ENCODE results near the gene C11orf24. TPM values are rescaled to one million over a fixed set of nuclear protein-coding genes. Genes with fewer than 3 reads are reported as not detected.

Gene C11orf24
- total RNA-seq, 1 donor from 2014 or later = 26.7 TPM

DNA sequence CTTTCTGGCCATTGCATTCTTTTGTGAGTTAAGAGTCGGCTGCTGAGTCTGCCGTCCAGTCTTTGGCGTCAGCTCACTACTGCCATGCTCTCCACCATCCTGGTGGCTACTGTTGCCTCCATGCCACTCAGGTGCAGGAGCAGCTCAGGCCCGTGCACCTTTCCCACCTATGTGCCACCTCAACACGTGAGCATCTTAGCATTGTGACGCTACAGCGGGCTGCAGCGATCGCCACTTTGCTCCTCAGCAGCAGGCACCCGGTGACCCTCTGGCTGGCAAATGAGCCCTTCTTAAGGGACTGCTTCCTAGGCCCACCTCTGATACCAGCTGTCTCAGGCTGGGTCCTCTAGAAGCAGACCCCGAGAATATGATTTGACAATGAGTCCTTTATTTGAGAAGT lies 47.2 kb downstream of the C11orf24 start:
- H3K9me3 ChIP-seq = peaks cover 5% of the 10 kb centered on the region
- no peak overlapping the region for H3K4me3 ChIP-seq
- TF ChIP-seq, protein P1, sequence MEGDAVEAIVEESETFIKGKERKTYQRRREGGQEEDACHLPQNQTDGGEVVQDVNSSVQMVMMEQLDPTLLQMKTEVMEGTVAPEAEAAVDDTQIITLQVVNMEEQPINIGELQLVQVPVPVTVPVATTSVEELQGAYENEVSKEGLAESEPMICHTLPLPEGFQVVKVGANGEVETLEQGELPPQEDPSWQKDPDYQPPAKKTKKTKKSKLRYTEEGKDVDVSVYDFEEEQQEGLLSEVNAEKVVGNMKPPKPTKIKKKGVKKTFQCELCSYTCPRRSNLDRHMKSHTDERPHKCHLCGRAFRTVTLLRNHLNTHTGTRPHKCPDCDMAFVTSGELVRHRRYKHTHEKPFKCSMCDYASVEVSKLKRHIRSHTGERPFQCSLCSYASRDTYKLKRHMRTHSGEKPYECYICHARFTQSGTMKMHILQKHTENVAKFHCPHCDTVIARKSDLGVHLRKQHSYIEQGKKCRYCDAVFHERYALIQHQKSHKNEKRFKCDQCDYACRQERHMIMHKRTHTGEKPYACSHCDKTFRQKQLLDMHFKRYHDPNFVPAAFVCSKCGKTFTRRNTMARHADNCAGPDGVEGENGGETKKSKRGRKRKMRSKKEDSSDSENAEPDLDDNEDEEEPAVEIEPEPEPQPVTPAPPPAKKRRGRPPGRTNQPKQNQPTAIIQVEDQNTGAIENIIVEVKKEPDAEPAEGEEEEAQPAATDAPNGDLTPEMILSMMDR (IDR thresholded peaks at IDR 0.05) = no peak
- no peaks in the 10 kb centered on the region for H3K27me3 ChIP-seq
- no peak for DNase-seq
- no peaks in the 10 kb centered on the region for H3K36me3 ChIP-seq
- intact Hi-C loops (cut with DNase I) = no loop called here
- ATAC-seq = no peak
- H3K27ac ChIP-seq = no peak overlapping the region
- H3K4me1 ChIP-seq = no peaks in the 10 kb centered on the region

DNA sequence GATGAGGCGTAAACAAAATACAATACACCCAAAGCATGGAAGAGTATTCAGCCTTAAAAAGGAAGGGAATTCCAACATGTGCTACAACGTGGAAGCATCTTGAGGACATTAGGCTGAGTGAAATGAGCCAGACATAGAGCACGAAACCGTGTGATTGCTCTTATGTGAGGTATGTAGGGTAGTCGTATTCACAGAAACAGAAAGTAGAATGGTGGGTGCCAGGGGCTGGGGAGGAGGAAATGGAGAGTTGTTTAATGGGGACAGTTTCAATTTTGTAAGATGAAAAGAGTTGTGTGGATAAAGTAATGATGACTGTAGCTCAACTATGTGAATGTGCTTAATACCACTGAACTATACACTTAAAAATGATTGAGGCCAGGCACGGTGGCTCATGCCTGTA lies 48.5 kb downstream of the C11orf24 start:
- no peak overlapping the region for H3K27ac ChIP-seq
- TF ChIP-seq, protein P1 (IDR thresholded peaks at IDR 0.05) = no peak
- no peak for ATAC-seq
- no peaks in the 10 kb centered on the region for H3K4me1 ChIP-seq
- H3K9me3 ChIP-seq = no peaks in the 10 kb centered on the region
- no peak for DNase-seq
- H3K27me3 ChIP-seq = no peaks in the 10 kb centered on the region
- H3K36me3 ChIP-seq = no peaks in the 10 kb centered on the region
- intact Hi-C loops (cut with DNase I) = no loop called here
- H3K4me3 ChIP-seq = no peak overlapping the region

DNA sequence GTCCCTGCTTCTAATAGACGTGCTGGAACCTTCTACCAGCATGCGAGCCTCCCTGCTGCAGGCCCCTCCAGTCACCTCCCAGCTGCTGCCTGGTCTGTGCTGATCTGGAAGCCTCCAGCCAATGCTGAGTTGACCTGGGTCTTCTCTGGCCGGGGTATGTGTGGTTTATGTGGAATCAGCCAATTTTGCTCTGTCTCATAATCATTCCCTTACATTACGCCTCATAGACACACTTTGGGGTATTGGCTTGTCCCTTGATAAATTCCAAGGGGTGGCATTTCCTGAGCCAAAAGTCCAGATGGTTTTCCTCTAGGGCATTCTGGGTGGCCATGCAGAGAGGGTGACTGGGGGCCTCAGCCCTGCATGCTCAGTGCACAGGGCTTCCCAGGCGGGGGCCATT lies 50.4 kb downstream of the C11orf24 start:
- TF ChIP-seq, protein P1 (IDR thresholded peaks at IDR 0.05) = no peak
- Histone ChIP-seq H3K27ac (no peak overlapping the region), H3K4me3 (no peak overlapping the region), H3K9me3 (no peaks in the 10 kb centered on the region), H3K4me1 (no peaks in the 10 kb centered on the region), H3K36me3 (no peaks in the 10 kb centered on the region), H3K27me3 (no peaks in the 10 kb centered on the region)
- DNase-seq = no peak
- intact Hi-C loops (cut with DNase I) = no loop called here
- no peak for ATAC-seq

DNA sequence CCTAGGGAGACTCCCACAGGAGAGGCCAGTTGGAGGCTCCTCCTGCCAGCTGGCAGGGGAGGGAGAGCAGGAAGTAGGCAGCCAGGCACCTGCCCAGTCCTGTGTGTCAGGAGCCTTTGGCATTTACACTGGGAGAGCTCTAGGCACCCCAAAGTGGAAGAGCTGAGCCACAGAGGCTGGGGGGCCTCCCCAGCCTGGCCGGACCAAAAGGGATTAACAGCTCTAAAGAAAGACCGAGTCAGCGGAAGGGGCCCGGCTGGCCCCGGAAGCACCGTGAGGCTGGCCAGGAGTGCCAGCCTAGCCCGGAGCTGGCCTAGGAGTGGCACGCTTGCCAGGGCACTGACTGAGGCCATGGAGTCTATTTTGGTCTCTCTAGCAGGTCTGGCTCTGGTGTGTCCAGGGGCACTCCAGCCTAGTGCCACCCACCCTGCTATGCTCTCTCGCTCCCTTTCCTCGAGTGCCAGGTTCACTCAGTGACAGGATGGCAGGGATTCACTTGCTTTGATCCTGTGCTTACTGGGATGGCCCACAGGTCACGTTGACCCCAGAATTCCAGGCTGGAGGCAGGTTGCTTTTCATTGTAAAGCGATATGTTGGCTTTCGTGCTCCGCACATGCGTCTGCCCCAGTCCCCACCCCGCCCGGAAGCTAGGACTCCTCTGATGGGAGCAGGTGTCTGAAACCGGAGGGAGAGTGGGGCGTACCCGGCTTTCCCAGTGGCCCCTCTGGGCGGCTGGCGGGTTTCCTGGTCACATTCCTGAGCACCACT lies 55.4 kb downstream of the C11orf24 start:
- no peaks in the 10 kb centered on the region for H3K27me3 ChIP-seq
- intact Hi-C loops (cut with DNase I) = no loop called here
- peaks cover 14% of the 10 kb centered on the region for H3K4me1 ChIP-seq
- no peaks in the 10 kb centered on the region for H3K9me3 ChIP-seq
- H3K4me3 ChIP-seq = no peak overlapping the region
- DNase-seq (no peak), ATAC-seq (no peak)
- TF ChIP-seq, protein P1 (IDR thresholded peaks at IDR 0.05) = no peak
- H3K36me3 ChIP-seq = no peaks in the 10 kb centered on the region
- H3K27ac ChIP-seq = no peak overlapping the region

DNA sequence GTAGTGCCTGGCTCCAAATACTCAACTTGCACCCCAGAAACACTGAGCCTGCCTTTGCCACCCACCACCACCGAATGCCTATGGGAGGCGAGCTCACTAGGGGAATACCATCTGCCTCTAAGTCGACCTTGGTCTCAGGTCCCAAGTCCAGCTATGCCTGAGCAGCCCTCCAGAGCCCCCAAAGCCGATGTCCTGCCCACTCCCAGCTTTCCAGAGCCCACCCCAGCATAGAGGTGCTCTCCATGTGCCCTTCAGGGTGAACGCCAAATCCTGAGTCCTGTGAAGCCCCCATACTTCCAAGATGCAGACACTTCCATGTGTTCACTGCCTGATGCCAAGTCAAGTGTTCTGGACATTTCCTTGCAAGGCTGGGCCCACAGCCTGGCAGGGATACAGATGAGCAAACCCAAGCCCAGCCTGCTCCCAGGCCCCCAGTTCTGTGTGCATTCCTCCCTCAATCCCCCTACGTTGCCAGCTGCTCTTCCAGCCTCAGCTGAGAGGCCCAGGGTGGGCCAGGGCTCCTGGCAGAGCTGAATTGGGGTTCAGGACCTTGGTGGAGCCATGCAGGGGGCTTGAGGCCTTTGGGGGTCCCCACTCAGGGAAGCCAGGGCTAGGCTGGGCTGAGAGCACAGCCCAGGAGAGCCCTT lies 56.1 kb downstream of the C11orf24 start:
- DNase-seq = no peak
- H3K27ac ChIP-seq = no peak overlapping the region
- intact Hi-C loops (cut with DNase I) = no loop called here
- H3K4me3 ChIP-seq = no peak overlapping the region
- no peaks in the 10 kb centered on the region for H3K9me3 ChIP-seq
- TF ChIP-seq, protein P1 (IDR thresholded peaks at IDR 0.05) = no peak
- no peak for ATAC-seq
- no peaks in the 10 kb centered on the region for H3K27me3 ChIP-seq
- H3K4me1 ChIP-seq = peaks cover 21% of the 10 kb centered on the region
- no peaks in the 10 kb centered on the region for H3K36me3 ChIP-seq
